Hematopoietic multipotent progenitor cell treated with erythropoietin and hydrocortisone succinate and interleukin-3 and kit ligand, for 15 days (in vitro differentiated cells): Measurements from ENCODE around the gene NLE1.
"Not testable (repeated sequence)": the region's sequence is repeated elsewhere in the genome, so short reads cannot be mapped to it uniquely, and the experiment has no call there.

Experiments
- DNase-seq: peaks from one replicate; pipeline ENCODE4 v3.0.0-alpha.2; 2015; ENCODE audit warnings: low spot score

NLE1 gene

GRCh38 chr17:35141681-35142466 lies at the start of gene NLE1:
Gene NLE1, minus strand, starts transcription at chr17:35142303. Its CDS starts 28 bp downstream, at chr17:35142275.
- DNase-seq, result peak; percentile 75

- no peak for DNase-seq
Measured at GRCh38 chr17:35191001-35191695, 49.0 kb upstream of the NLE1 start.

- DNase-seq, result no peak
Measured at GRCh38 chr17:35189291-35189690, 47.2 kb upstream of the NLE1 start.

GRCh38 chr17:35188111-35188510 lies 46.0 kb upstream of the NLE1 start:
- no peak for DNase-seq

- DNase-seq, result no peak
Measured at GRCh38 chr17:35187481-35187880, 45.4 kb upstream of the NLE1 start.

GRCh38 chr17:35185849-35186248 lies 43.7 kb upstream of the NLE1 start:
- DNase-seq, result no peak

- no peak for DNase-seq
Measured at GRCh38 chr17:35184274-35184673, 42.2 kb upstream of the NLE1 start.

- DNase-seq, result no peak
Measured at GRCh38 chr17:35183332-35183731, 41.2 kb upstream of the NLE1 start.

- not testable (repeated sequence) for DNase-seq
Measured at GRCh38 chr17:35179379-35179778, 37.3 kb upstream of the NLE1 start.

GRCh38 chr17:35176897-35177296 lies 34.8 kb upstream of the NLE1 start:
- DNase-seq, result no peak

GRCh38 chr17:35175638-35176415 lies 33.7 kb upstream of the NLE1 start:
- DNase-seq, result no peak

GRCh38 chr17:35174835-35175334 lies 32.8 kb upstream of the NLE1 start:
- no peak for DNase-seq

GRCh38 chr17:35172321-35172720 lies 30.2 kb upstream of the NLE1 start:
- DNase-seq, result not testable (repeated sequence)

- DNase-seq, result no peak
Measured at GRCh38 chr17:35171834-35172233, 29.7 kb upstream of the NLE1 start.

GRCh38 chr17:35170968-35171771 lies 29.1 kb upstream of the NLE1 start:
- no peak for DNase-seq

- no peak for DNase-seq
Measured at GRCh38 chr17:35169835-35170363, 27.8 kb upstream of the NLE1 start.

- no peak for DNase-seq
Measured at GRCh38 chr17:35167666-35168065, 25.6 kb upstream of the NLE1 start.

GRCh38 chr17:35167046-35167445 lies 24.9 kb upstream of the NLE1 start:
- DNase-seq, result no peak

GRCh38 chr17:35166526-35166925 lies 24.4 kb upstream of the NLE1 start:
- no peak for DNase-seq

- no peak for DNase-seq
Measured at GRCh38 chr17:35164716-35165115, 22.6 kb upstream of the NLE1 start.

- DNase-seq, result no peak
Measured at GRCh38 chr17:35163886-35164285, 21.8 kb upstream of the NLE1 start.
